Ovary (tissue), 9 donors: ENCODE data around the gene DLL1. TPM values are rescaled to one million over a fixed set of nuclear protein-coding genes. Genes with fewer than 3 reads are reported as not detected.

Experiments used
- DNase-seq, 5 donors: peaks; one replicate each; pipeline ENCODE4 v3.0.0-alpha.2; 2019 to 2020
- H3K27ac ChIP-seq, 2 donors: fragments of 200-600 bp; one replicate each; pipeline versions ENCODE4 v1.5.1 to v1.8.0; 2019 to 2022
- H3K27me3 ChIP-seq: fragments of 200-600 bp; one replicate; pipeline ENCODE4 v1.8.0; 2022
- H3K36me3 ChIP-seq: fragments of 200-600 bp; sonication (generic); one replicate; pipeline ENCODE4 v1.5.1; 2019
- H3K4me1 ChIP-seq: one replicate; pipeline ENCODE4 v1.8.1; 2013; ENCODE audit warnings: mild to moderate bottlenecking, moderate library complexity; ENCODE audit not compliant: insufficient read depth
- H3K4me3 ChIP-seq: fragments of 200-600 bp; sonication (generic); one replicate; pipeline ENCODE4 v1.5.1; 2017
- H3K9me3 ChIP-seq, 2 donors: fragments of 200-600 bp in 1 of 2; sonication (generic) in 1 of 2; one replicate each; pipeline versions ENCODE4 v1.5.1 to v1.8.1; 2013 to 2019; ENCODE audit warnings: mild to moderate bottlenecking in 1 of 2, moderate library complexity in 1 of 2
- EP300 ChIP-seq: sonication (generic); formaldehyde crosslinking; IDR thresholded peaks from one replicate; pipeline ENCODE4 v1.6.1; 2017; ENCODE audit warnings: antibody characterized with exemption
- POLR2A ChIP-seq: fragments of 450-650 bp; IDR thresholded peaks from one replicate; pipeline ENCODE4 v1.6.1; 2017; ENCODE audit warnings: antibody characterized with exemption, mild to moderate bottlenecking, moderate library complexity
- WGBS, 3 donors: extraction: QIAGEN DNeasy Blood & Tissue Kit in 1 of 3; methylation state at CpG; one replicate each; pipeline versions ENCODE4 v1.1.5 to v1.1.7; 2013 to 2017; 5-methylcytosine and 5-hydroxymethylcytosine counted together
- intact Hi-C, 4 donors: fragments of 100-400 bp; cut with DNase I; formaldehyde crosslinking; loops; one replicate each; pipeline versions ENCODE4 v1.11.0 to v1.15.1; 2022 to 2023
- microRNA-seq, 3 donors: library from miRNA; unstranded; fragments of <30 nt; microRNA quantifications; one replicate each; pipeline versions ENCODE4 to v1.2.0, GENCODE V29; 2019 to 2020
- polyA plus RNA-seq, 2 donors: library from polyadenylated mRNA; stranded (reverse); fragments of 200-250 nt in 1 of 2; fragments of 350-450 nt in 1 of 2; fragmentation: Illumina TruSeq in 1 of 2; extraction: RNeasy Lipid Tissue Mini Kit (QIAGEN cat#74804) in 1 of 2; gene quantifications; one replicate each; pipeline ENCODE4 v1.2.3, GENCODE V29; 2013 to 2014
- small RNA-seq: library from RNA; depleted of rRNA; stranded (forward); fragments of <200 nt; gene quantifications from one replicate; pipeline ENCODE3, GENCODE V24; 2016
- total RNA-seq, 7 donors: library from RNA; depleted of rRNA in 2 of 7; stranded (reverse); fragments of >200 nt in 2 of 7; fragmentation: NEBNext Ultra II Directional in 3 of 7; extraction: Animal tissue kit (Norgen Biotek cat#: 25700) in 3 of 7; gene quantifications; one replicate each; pipeline versions ENCODE4 v1.1.0 to v1.2.4, GENCODE V29; 2016 to 2023
- TF ChIP-seq, protein P1 (sequence below), 3 donors: fragments of 450-650 bp in 2 of 3; fragments of 200-600 bp in 1 of 3; IDR thresholded peaks; one replicate each; pipeline versions ENCODE4 v1.5.1 to v1.8.0; 2016 to 2022; ENCODE audit warnings: antibody characterized with exemption in 3 of 3, mild to moderate bottlenecking in 1 of 3
- donor health status: DM: no; HTN: no; CAD: no; lungs with moderate emphysema.
- donor health status: DM: no; HTN: no; CAD: no.
- donor health status: Bipolar disorder and iron deficiency.
- donor health status: DM: yes; HTN: yes; CAD: no.
- donor health status: DM: no; HTN: no; CAD: no.
- donor health status: DM: yes; HTN: yes; CAD: no.

The DLL1 gene
- total and polyA plus RNA-seq, 9 donors, result 0.90 to 11.5 (median 2.4) TPM

DNA sequence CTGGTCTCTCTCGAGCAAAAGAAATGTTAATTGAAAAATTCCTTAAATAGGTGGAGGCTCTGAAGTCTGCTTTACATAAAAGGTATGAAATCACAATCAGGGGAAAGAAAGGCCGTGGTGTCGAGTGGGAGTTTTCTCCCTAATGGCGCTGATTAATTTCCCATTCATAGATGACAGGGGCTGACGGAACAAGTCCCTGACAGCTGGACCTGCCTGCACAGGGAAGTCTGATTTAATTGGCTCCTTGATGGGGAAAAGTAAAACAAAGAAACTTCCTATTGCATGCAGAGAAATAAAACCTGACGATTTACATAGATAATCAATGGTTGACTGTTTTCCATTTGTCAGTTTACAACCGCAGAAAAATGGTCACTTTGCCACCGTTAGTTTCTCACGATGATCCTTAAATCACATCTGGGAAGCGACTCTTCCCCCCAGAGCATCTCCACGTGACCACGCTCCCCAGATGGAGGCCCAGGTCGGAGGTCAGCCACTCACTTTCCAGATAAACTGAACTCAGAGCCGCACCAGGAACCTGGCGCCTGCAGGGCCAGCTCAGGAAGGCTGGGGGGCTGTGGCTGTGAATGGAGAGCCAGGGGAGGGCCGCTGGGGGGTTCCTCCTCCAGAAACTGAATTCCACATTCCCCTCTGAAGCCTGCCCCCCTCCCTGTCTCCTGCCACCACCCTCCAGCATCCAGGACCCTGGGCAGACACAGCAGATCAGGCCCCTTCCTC lies 55.3 kb downstream of the DLL1 start:
- Histone ChIP-seq H3K9me3 (no peaks in the 10 kb centered on the region), H3K4me1 (peaks cover 8% of the 10 kb centered on the region), H3K27ac (no peak overlapping the region), H3K4me3 (no peak overlapping the region), H3K36me3 (no peaks in the 10 kb centered on the region), H3K27me3 (no peaks in the 10 kb centered on the region)
- peak in 1 of 5 donors; percentile 23 for DNase-seq
- intact Hi-C loops, result no loop called here
- TF ChIP-seq, protein P1, sequence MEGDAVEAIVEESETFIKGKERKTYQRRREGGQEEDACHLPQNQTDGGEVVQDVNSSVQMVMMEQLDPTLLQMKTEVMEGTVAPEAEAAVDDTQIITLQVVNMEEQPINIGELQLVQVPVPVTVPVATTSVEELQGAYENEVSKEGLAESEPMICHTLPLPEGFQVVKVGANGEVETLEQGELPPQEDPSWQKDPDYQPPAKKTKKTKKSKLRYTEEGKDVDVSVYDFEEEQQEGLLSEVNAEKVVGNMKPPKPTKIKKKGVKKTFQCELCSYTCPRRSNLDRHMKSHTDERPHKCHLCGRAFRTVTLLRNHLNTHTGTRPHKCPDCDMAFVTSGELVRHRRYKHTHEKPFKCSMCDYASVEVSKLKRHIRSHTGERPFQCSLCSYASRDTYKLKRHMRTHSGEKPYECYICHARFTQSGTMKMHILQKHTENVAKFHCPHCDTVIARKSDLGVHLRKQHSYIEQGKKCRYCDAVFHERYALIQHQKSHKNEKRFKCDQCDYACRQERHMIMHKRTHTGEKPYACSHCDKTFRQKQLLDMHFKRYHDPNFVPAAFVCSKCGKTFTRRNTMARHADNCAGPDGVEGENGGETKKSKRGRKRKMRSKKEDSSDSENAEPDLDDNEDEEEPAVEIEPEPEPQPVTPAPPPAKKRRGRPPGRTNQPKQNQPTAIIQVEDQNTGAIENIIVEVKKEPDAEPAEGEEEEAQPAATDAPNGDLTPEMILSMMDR (IDR thresholded peaks at IDR 0.05), result no peak
- 87 to 88% (median 87%) methylated on average over 16 of the region's 16 CpGs for WGBS, 3 donors

DNA sequence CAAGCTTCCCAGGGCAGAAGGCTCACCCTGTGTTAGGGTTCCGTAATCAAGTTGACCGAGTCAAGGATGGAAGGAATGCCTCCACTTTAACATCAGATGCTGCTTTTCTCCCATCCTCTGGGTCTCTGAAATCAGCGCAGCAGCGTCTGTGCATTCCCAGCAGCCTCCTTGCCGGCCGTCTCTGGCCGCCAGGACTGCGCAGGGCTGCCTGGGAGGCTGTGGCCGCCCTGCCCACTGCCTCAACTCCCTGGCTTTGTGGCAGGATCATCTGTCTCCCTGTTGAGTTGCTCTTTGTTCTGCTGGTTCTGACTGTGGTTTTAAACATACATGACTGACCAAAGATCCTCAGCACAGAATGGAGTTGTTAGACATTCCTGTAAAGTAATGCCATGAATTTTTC lies 56.5 kb downstream of the DLL1 start:
- Histone ChIP-seq H3K27me3 (no peaks in the 10 kb centered on the region), H3K4me1 (peaks cover 6% of the 10 kb centered on the region), H3K9me3 (no peaks in the 10 kb centered on the region), H3K36me3 (no peaks in the 10 kb centered on the region), H3K27ac (no peak overlapping the region), H3K4me3 (no peak overlapping the region)
- no peak for TF ChIP-seq POLR2A
- TF ChIP-seq EP300, result no peak
- TF ChIP-seq, protein P1 (IDR thresholded peaks at IDR 0.05), result no peak
- WGBS, 3 donors, result 89 to 97% (median 95%) methylated on average over 9 of the region's 9 CpGs
- intact Hi-C loops, result no loop called here
- DNase-seq, result no peak

DNA sequence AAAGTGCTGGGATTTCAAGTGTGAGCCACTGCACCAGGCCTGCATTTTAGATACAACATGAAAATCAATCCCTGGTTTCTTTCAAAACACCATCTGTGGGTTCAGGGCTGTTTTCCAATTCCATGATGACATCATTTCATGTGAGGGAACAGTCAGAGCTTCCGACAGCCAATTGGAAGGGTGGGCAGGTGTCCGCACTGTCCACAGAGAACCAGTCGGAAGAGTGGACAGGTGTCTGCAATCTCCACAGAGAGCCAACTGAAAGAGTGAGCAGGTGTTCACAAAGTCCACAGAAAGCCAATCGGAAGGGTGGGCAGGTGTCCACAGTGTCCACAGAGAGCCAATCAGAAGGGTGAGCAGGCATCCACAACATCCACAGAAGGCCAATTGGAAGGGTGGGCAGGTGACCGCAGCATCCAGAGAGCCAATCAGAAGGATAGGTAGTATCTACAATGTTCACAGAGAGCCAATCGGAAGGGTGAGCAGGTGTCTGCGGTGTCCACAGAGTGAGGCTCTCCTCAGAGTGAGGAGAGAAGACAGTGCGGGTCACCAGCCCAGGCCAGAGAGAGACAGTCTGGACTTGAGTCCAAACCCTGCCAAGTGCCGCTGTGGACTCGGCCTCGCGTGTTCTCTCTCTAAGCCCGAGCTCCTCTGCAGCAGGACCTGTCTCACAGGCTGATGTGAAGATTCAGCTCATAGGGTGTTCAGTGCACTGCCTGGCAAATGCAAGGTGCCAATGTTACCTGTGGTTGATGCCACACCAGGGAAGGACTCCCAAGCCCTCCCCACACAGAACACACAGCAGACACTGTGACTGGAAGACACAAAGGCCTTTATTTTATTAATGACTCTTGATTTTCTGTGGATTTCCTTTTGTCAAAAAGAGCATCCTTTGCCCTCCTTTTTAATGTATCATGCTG lies 57.3 kb downstream of the DLL1 start:
- WGBS, 3 donors, result 86 to 97% (median 95%) methylated on average over 13 of the region's 13 CpGs
- TF ChIP-seq EP300 (no peak), POLR2A (no peak)
- TF ChIP-seq, protein P1 (IDR thresholded peaks at IDR 0.05), result no peak

More for the DNA sequence above, 57.3 kb downstream of the DLL1 start:
- no peak overlapping the region for H3K4me3 ChIP-seq
- no peak overlapping the region for H3K27ac ChIP-seq
- H3K9me3 ChIP-seq, result no peaks in the 10 kb centered on the region
- H3K27me3 ChIP-seq, result no peaks in the 10 kb centered on the region
- intact Hi-C loops, result no loop called here
- H3K4me1 ChIP-seq, result peaks cover under 1% of the 10 kb centered on the region
- DNase-seq, result no peak
- no peaks in the 10 kb centered on the region for H3K36me3 ChIP-seq

Small RNAs within 50 kb of the gene (microRNA-seq; reads per million reads assigned to microRNA genes)
- gene MIR4644, result 0 reads per million in 3 donors

Small RNAs within 50 kb of the gene (small RNA-seq; reads per million reads assigned to genes)
- not detected for gene MIR4644

Other genes with a start within 250 kb of the DLL1 start
- 10 to 100 TPM; 16.5 to 36.2 (median 28.4) TPM for gene FAM120B, start 15.7 kb upstream of the DLL1 start, total RNA-seq
- gene FAM120B, start 15.7 kb upstream of the DLL1 start, polyA plus RNA-seq, result 10 to 100 TPM; 10.6 to 39.3 TPM